ENCODE measurements around the gene C2CD2. TPM values are rescaled to one million over a fixed set of nuclear protein-coding genes. Genes with fewer than 3 reads are reported as not detected.

The C2CD2 gene
- polyA plus RNA-seq, 1 of the 3 experiments (the other 2 are of a cell fraction) = 9.7 TPM

GRCh38 chr21:41883582-41883981 lies 70.2 kb downstream of the C2CD2 start:
- CTCF ChIA-PET = interaction anchor here (0.9 to 1.2 kb wide), 2 partner anchors 10 to 46 kb away, joined by 3 read pairs; no protein-coding TSS in a partner anchor

More at GRCh38 chr21:41883582-41883981, 70.2 kb downstream of the C2CD2 start:
- H3K79me2 ChIP-seq (ENCODE audit: insufficient read depth) = no peaks in the 10 kb centered on the region
- peaks cover 10% of the 10 kb centered on the region for H3F3A ChIP-seq (replicated peaks; ENCODE audit: insufficient read depth)
- H3K27ac ChIP-seq (ENCODE audit: low read depth in 2 of 2, low read length in 1 of 2) = no peak overlapping the region
- no peaks in the 10 kb centered on the region for H3K27me3 ChIP-seq (ENCODE audit: insufficient read depth)
- no peaks in the 10 kb centered on the region for H4K20me1 ChIP-seq (ENCODE audit: insufficient read depth)
- TF ChIP-seq MAX (IDR thresholded peaks at IDR 0.05; ENCODE audit: low read depth) (no peak), EZH2phosphoT487 (IDR thresholded peaks at IDR 0.05; ENCODE audit: borderline replicate concordance, low read depth) (no peak), JUND (IDR thresholded peaks at IDR 0.05) (no peak), GATA2 (CRISPR knock-in tag; IDR thresholded peaks at IDR 0.05) (no peak), USF1 (IDR thresholded peaks at IDR 0.05; ENCODE audit: borderline replicate concordance, low read depth) (no peak), RCOR1 (IDR thresholded peaks at IDR 0.05; ENCODE audit: low read length) (no peak), PBX3 (IDR thresholded peaks at IDR 0.05) (no peak), YY1 (IDR thresholded peaks at IDR 0.05; ENCODE audit: low read depth) (no peak), POLR2AphosphoS5 (IDR thresholded peaks at IDR 0.05; ENCODE audit: low read depth, low read length) (no peak), ZBTB33 (IDR thresholded peaks at IDR 0.05; ENCODE audit: borderline replicate concordance, low read depth) (no peak), SIN3A (IDR thresholded peaks at IDR 0.05; ENCODE audit: borderline replicate concordance, low read depth, low read length) (no peak), RFX5 (IDR thresholded peaks at IDR 0.05; ENCODE audit: low read length) (no peak), RXRA (IDR thresholded peaks at IDR 0.05; ENCODE audit: borderline replicate concordance, low read depth) (no peak), RAD21 (IDR thresholded peaks at IDR 0.05; ENCODE audit: low read length) (no peak), EP300 (IDR thresholded peaks at IDR 0.05; ENCODE audit: borderline replicate concordance in 1 of 2, low read depth in 1 of 2, low read length in 1 of 2) (no peak), GABPA (IDR thresholded peaks at IDR 0.05; ENCODE audit: low read depth) (no peak), SMC3 (IDR thresholded peaks at IDR 0.05; ENCODE audit: low read depth, low read length) (no peak), CTCF (IDR thresholded peaks at IDR 0.05) (no peak), REST (IDR thresholded peaks at IDR 0.05; ENCODE audit: low read depth, low read length) (no peak)
- no peak overlapping the region for H2AFZ ChIP-seq (ENCODE audit: low read depth)
- H3K9ac ChIP-seq = no peak overlapping the region
- peaks cover 0 to 3% of the 10 kb centered on the region in 2 experiments; a peak in 1 of 4 replicates for H3K4me1 ChIP-seq (ENCODE audit: control insufficient read depth in 1 of 2, insufficient read depth in 2 of 2, low read depth in 1 of 2, low read length in 1 of 2)
- 88% methylated on average over 5 of the region's 5 CpGs for WGBS (ENCODE audit: low lambda C conversion rate)
- no peaks in the 10 kb centered on the region for H3K9me3 ChIP-seq
- POLR2A ChIA-PET = no interaction called here
- no peak for DNase-seq
- H3K36me3 ChIP-seq (replicated peaks in 1 of 2; ENCODE audit: control insufficient read depth in 1 of 2, insufficient read depth in 2 of 2, low read length in 1 of 2) = peaks cover 6 to 8% of the 10 kb centered on the region in 2 experiments
- H3K9me2 ChIP-seq = no peaks in the 10 kb centered on the region
- no peak overlapping the region for H3K4me2 ChIP-seq
- no peak overlapping the region for H3K4me3 ChIP-seq (ENCODE audit: low read depth in 2 of 2, low read length in 1 of 2)
